Lower leg skin (tissue), 3 donors: ENCODE results near the gene NHLRC2.

ENCODE experiments used
- CTCF ChIP-seq, 3 donors: fragments of 450-650 bp; IDR thresholded peaks; one replicate each; pipeline ENCODE4 v1.5.1; 2016; ENCODE audit warnings: antibody characterized with exemption in 3 of 3, mild to moderate bottlenecking in 3 of 3, moderate library complexity in 2 of 3
- POLR2A ChIP-seq, 2 donors: fragments of 450-650 bp; IDR thresholded peaks; one replicate each; pipeline ENCODE4 v1.6.1; 2016 to 2017; ENCODE audit warnings: antibody characterized with exemption in 2 of 2, mild to moderate bottlenecking in 1 of 2, moderate library complexity in 1 of 2

GRCh38 chr10:113808168-113808567 lies 46.3 kb upstream of the NHLRC2 start:
- TF ChIP-seq POLR2A (IDR thresholded peaks at IDR 0.05) = no peak
- no peak for TF ChIP-seq CTCF (IDR thresholded peaks at IDR 0.05)
